A549 (cell line): ENCODE data around the gene SNCB. TPM values are rescaled to one million over a fixed set of nuclear protein-coding genes. Genes with fewer than 3 reads are reported as not detected.

Experiments
- ATAC-seq, 2 experiments: fragments of 200-7000 bp in 1 of 2; fragments of >200 bp in 1 of 2; cut with Nextera tagmentation in 1 of 2; cut with Tn5 transposase in 1 of 2; 3 replicates each; pipeline versions ENCODE4 v1.8.0 to v1.9.1; 2018 to 2020; ENCODE audit warnings: mild to moderate bottlenecking in 1 of 2, moderate library complexity in 1 of 2
- CTCF ChIA-PET: fragments of 300-600 bp; sonication (Branson Sonifier 250); formaldehyde crosslinking; extraction: SDS; loops from one replicate; lab custom pipeline; 2021; ENCODE audit warnings: antibody characterized with exemption, inconsistent platforms; lab: Yijun Ruan, JAX
- POLR2A ChIA-PET: fragments of 350-600 bp; formaldehyde crosslinking; extraction: SDS; loops from one replicate; lab custom pipeline; 2021; ENCODE audit warnings: antibody characterized with exemption, inconsistent platforms; lab: Yijun Ruan, JAX
- DNase-seq, 2 experiments: peaks; one replicate each; pipeline versions ENCODE4 v3.0.0 to v3.0.0-alpha.2; 2011 to 2016; ENCODE audit warnings: low read depth in 1 of 2, low spot score in 1 of 2
- FAIRE-seq: peaks from 2 replicates; lab custom pipeline; 2011; peaks lifted over from hg19 to GRCh38; lab: Jason Lieb, UNC
- H3K27ac ChIP-seq, 2 experiments: fragments of >200 bp; sonication (Bioruptor Twin); formaldehyde crosslinking; 3 replicates each; pipeline ENCODE4 v1.5.1; 2016 to 2017
- H3K4me1 ChIP-seq: fragments of >200 bp; sonication (Bioruptor Twin); formaldehyde crosslinking; 3 replicates; pipeline ENCODE4 v1.6.1; 2016
- H3K4me2 ChIP-seq: fragments of >200 bp; sonication (Bioruptor Twin); formaldehyde crosslinking; 3 replicates; pipeline ENCODE4 v1.6.1; 2016
- H3K4me3 ChIP-seq: fragments of >200 bp; sonication (Bioruptor Twin); formaldehyde crosslinking; 3 replicates; pipeline ENCODE4 v1.5.1; 2016
- H3K9me3 ChIP-seq: fragments of >200 bp; sonication (Bioruptor Twin); formaldehyde crosslinking; 3 replicates; pipeline ENCODE4 v1.6.1; 2016
- BHLHE40 ChIP-seq: IDR thresholded peaks from 2 replicates; pipeline ENCODE4 v1.6.1; 2012; ENCODE audit warnings: low read depth, low read length, inconsistent platforms
- CHD2 ChIP-seq: fragments of 150-350 bp; IDR thresholded peaks from 2 replicates; pipeline ENCODE4 v1.6.1; 2014; ENCODE audit warnings: low read length; ENCODE audit not compliant: partially characterized antibody
- EHF ChIP-seq: fragments of 250-450 bp; sonication (Bioruptor Pico); IDR thresholded peaks from 2 replicates; pipeline ENCODE4 v1.5.0; 2020; ENCODE audit warnings: mild to moderate bottlenecking
- ESRRA ChIP-seq: fragments of 150-350 bp; IDR thresholded peaks from 2 replicates; pipeline ENCODE4 v1.6.1; 2014; ENCODE audit warnings: mild to moderate bottlenecking, low read length, borderline replicate concordance
- GATA3 ChIP-seq: IDR thresholded peaks from 2 replicates; pipeline ENCODE4 v1.6.1; 2012; ENCODE audit warnings: borderline replicate concordance
- HDAC2 ChIP-seq: fragments of 200-600 bp; sonication (generic); IDR thresholded peaks from 2 replicates; pipeline ENCODE4 v1.6.1; 2016
- HOXA7 ChIP-seq: fragments of 250-450 bp; sonication (Bioruptor Pico); IDR thresholded peaks from 2 replicates; pipeline ENCODE4 v1.5.0; 2020; ENCODE audit warnings: mild to moderate bottlenecking, moderate library complexity
- HOXB5 ChIP-seq: fragments of 250-450 bp; sonication (Bioruptor Pico); IDR thresholded peaks from 2 replicates; pipeline ENCODE4 v1.5.0; 2020; ENCODE audit warnings: mild to moderate bottlenecking, moderate library complexity
- MYC ChIP-seq: IDR thresholded peaks from 2 replicates; pipeline ENCODE4 v1.6.1; 2012; ENCODE audit warnings: mild to moderate bottlenecking, inconsistent platforms, low read length, improper control_type of control experiment, borderline replicate concordance
- NFE2L2 ChIP-seq: fragments of 150-350 bp; conservative IDR thresholded peaks from 2 replicates; pipeline ENCODE4 v1.6.1; 2014; ENCODE audit warnings: low read length
- NPAS2 ChIP-seq: fragments of 250-450 bp; sonication (Bioruptor Pico); IDR thresholded peaks from 2 replicates; pipeline ENCODE4 v1.8.0; 2022; ENCODE audit warnings: mild to moderate bottlenecking, moderate library complexity, borderline replicate concordance
- PHF8 ChIP-seq: fragments of 200-600 bp; sonication (generic); IDR thresholded peaks from 2 replicates; pipeline ENCODE4 v1.6.1; 2016; ENCODE audit warnings: low read depth, mild to moderate bottlenecking, antibody characterized with exemption, moderate library complexity, borderline replicate concordance
- POLR2A ChIP-seq: IDR thresholded peaks from 2 replicates; pipeline ENCODE4 v1.6.1; 2012; ENCODE audit warnings: mild to moderate bottlenecking, low read length
- RFX5 ChIP-seq: fragments of 450-650 bp; IDR thresholded peaks from 2 replicates; pipeline ENCODE4 v1.7.1; 2014; ENCODE audit warnings: antibody characterized with exemption, mild to moderate bottlenecking, moderate library complexity
- SMC3 ChIP-seq: fragments of >200 bp; sonication (Bioruptor Twin); formaldehyde crosslinking; IDR thresholded peaks from 3 replicates; pipeline ENCODE4 v1.6.1; 2018; ENCODE audit warnings: inconsistent platforms
- SREBF2 ChIP-seq: fragments of 450-650 bp; IDR thresholded peaks from 2 replicates; pipeline ENCODE4 v1.6.1; 2014; ENCODE audit warnings: mild to moderate bottlenecking, moderate library complexity
- TP53 ChIP-seq: fragments of 250-450 bp; sonication (Bioruptor Pico); IDR thresholded peaks from 2 replicates; pipeline ENCODE4 v1.5.0; 2021; ENCODE audit warnings: mild to moderate bottlenecking, moderate library complexity
- ZC3H11A ChIP-seq: fragments of 450-650 bp; IDR thresholded peaks from 2 replicates; pipeline ENCODE4 v1.6.1; 2014; ENCODE audit warnings: antibody characterized with exemption, mild to moderate bottlenecking
- ZFP36 ChIP-seq: fragments of 450-650 bp; IDR thresholded peaks from 2 replicates; pipeline ENCODE4 v1.6.1; 2014; ENCODE audit warnings: borderline replicate concordance; ENCODE audit not compliant: partially characterized antibody
- ZNF302 ChIP-seq: fragments of 250-450 bp; sonication (Bioruptor Pico); IDR thresholded peaks from 2 replicates; pipeline ENCODE4 v1.9.0; 2021; ENCODE audit warnings: inconsistent platforms, mild to moderate bottlenecking, moderate library complexity
- ZSCAN20 ChIP-seq: fragments of 250-450 bp; sonication (Bioruptor Pico); IDR thresholded peaks from 2 replicates; pipeline ENCODE4 v1.8.0; 2022; ENCODE audit warnings: mild to moderate bottlenecking, moderate library complexity
- WGBS: methylation state at CpG from one replicate; pipeline ENCODE4 v1.1.6; 2017; ENCODE audit errors: missing lambda C conversion rate; 5-methylcytosine and 5-hydroxymethylcytosine counted together
- polyA plus RNA-seq, 4 experiments: library from polyadenylated mRNA; depleted of rRNA in 3 of 4; stranded (reverse); fragments of >200 nt; fragmentation: RNase III in 1 of 4; extraction: RNeasy Plus Mini Kit Qiagen cat#74134 plus additional on column Dnase treatment in 1 of 4; gene quantifications; 2 replicates in 3 of 4; 3 replicates in 1 of 4; pipeline ENCODE4 v1.2.3, GENCODE V29; 2011 to 2017
- TF ChIP-seq, protein P1 (sequence below): fragments of 200-600 bp; sonication (generic); IDR thresholded peaks from 2 replicates; pipeline ENCODE4 v1.6.1; 2016; ENCODE audit warnings: antibody characterized with exemption, mild to moderate bottlenecking, moderate library complexity
- TF ChIP-seq, protein P2 (sequence below): fragments of >200 bp; sonication (Bioruptor Twin); formaldehyde crosslinking; IDR thresholded peaks from 3 replicates; pipeline ENCODE4 v1.6.1; 2016
- TF ChIP-seq, protein P3 (sequence below): fragments of >200 bp; sonication (Bioruptor Twin); formaldehyde crosslinking; IDR thresholded peaks from 3 replicates; pipeline ENCODE4 v1.5.1; 2016
- TF ChIP-seq, protein P4 (sequence below): fragments of 450-650 bp; IDR thresholded peaks from 2 replicates; pipeline ENCODE4 v1.6.1; 2014; ENCODE audit warnings: antibody characterized with exemption

The SNCB gene
- polyA plus RNA-seq, 2 of the 4 experiments (the other 2 are of a cell fraction), result 0.37 to 0.74 TPM

DNA sequence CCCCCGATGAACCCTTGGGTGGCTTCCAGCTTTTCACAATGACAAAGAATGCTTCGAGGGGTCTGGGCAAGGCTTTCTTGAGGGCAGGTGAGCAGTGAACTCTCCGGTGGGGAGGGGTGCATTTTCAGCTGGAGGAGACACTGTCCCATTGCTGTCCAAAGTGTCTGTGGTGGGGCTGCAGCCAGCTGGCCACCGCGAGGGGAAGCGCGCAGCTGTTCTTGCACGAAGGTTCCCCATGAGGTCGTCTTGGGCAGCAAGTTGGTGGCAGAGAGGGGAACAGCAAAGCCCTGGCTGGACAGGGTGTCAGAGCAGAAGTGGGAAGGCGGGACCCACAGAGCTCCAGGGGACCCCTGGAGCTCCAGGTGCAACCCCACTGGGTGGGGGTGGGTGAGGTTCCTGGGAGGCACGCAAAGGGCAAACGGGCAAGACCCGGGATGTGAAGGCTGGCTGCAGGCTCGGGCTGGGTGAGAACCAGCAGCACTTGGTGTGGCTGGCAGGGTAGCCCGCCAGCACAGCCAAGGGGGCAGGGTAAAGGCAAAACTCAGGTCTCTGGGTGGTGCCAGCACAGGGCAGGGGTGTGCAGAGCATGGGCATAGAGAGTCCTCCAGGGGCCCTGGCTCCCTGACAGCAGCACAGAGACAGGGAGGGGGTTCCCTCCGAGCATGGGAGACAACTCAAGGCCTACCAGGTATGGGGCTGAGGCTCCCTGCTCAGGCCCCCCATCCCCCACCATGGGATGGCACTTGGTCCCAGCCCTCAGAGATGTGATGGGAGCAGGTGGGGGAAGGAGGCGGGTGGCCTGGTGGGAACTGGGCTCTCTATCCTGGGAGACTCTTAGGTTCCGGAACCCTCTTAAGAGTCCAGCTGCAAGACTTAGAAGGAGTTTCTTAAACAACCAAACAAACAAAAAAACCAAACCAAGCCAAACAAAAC is 43.6 kb upstream of the SNCB start:
- Histone ChIP-seq H3K4me1 (peaks cover 17% of the 10 kb centered on the region), H3K9me3 (no peaks in the 10 kb centered on the region), H3K27ac (no peak overlapping the region), H3K4me3 (no peak overlapping the region), H3K4me2 (no peak overlapping the region)
- ATAC-seq, result no peak
- no peak for DNase-seq
- WGBS, result 79% methylated on average over 16 of the region's 18 CpGs
- FAIRE-seq, result no peak
- TF ChIP-seq, protein P1, sequence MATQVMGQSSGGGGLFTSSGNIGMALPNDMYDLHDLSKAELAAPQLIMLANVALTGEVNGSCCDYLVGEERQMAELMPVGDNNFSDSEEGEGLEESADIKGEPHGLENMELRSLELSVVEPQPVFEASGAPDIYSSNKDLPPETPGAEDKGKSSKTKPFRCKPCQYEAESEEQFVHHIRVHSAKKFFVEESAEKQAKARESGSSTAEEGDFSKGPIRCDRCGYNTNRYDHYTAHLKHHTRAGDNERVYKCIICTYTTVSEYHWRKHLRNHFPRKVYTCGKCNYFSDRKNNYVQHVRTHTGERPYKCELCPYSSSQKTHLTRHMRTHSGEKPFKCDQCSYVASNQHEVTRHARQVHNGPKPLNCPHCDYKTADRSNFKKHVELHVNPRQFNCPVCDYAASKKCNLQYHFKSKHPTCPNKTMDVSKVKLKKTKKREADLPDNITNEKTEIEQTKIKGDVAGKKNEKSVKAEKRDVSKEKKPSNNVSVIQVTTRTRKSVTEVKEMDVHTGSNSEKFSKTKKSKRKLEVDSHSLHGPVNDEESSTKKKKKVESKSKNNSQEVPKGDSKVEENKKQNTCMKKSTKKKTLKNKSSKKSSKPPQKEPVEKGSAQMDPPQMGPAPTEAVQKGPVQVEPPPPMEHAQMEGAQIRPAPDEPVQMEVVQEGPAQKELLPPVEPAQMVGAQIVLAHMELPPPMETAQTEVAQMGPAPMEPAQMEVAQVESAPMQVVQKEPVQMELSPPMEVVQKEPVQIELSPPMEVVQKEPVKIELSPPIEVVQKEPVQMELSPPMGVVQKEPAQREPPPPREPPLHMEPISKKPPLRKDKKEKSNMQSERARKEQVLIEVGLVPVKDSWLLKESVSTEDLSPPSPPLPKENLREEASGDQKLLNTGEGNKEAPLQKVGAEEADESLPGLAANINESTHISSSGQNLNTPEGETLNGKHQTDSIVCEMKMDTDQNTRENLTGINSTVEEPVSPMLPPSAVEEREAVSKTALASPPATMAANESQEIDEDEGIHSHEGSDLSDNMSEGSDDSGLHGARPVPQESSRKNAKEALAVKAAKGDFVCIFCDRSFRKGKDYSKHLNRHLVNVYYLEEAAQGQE, result no peak
- TF ChIP-seq ZNF302 (no peak), POLR2A (no peak), ZFP36 (no peak), MYC (no peak), EHF (CRISPR knock-in tag) (no peak), TP53 (CRISPR knock-in tag) (no peak), CHD2 (no peak), SREBF2 (no peak), ZC3H11A (no peak), NPAS2 (no peak), ZSCAN20 (no peak), HOXA7 (CRISPR knock-in tag) (no peak), HDAC2 (no peak), NFE2L2 (no peak), SMC3 (no peak), BHLHE40 (no peak), ESRRA (no peak)
- TF ChIP-seq, protein P2, sequence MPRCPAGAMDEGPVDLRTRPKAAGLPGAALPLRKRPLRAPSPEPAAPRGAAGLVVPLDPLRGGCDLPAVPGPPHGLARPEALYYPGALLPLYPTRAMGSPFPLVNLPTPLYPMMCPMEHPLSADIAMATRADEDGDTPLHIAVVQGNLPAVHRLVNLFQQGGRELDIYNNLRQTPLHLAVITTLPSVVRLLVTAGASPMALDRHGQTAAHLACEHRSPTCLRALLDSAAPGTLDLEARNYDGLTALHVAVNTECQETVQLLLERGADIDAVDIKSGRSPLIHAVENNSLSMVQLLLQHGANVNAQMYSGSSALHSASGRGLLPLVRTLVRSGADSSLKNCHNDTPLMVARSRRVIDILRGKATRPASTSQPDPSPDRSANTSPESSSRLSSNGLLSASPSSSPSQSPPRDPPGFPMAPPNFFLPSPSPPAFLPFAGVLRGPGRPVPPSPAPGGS, result no peak
- CTCF ChIA-PET, result interaction anchor here (1.6 to 11.6 kb wide), 2 partner anchors 15 to 124 kb away, joined by 3 to 114 read pairs; no protein-coding TSS in a partner anchor
- POLR2A ChIA-PET, result no interaction called here

DNA sequence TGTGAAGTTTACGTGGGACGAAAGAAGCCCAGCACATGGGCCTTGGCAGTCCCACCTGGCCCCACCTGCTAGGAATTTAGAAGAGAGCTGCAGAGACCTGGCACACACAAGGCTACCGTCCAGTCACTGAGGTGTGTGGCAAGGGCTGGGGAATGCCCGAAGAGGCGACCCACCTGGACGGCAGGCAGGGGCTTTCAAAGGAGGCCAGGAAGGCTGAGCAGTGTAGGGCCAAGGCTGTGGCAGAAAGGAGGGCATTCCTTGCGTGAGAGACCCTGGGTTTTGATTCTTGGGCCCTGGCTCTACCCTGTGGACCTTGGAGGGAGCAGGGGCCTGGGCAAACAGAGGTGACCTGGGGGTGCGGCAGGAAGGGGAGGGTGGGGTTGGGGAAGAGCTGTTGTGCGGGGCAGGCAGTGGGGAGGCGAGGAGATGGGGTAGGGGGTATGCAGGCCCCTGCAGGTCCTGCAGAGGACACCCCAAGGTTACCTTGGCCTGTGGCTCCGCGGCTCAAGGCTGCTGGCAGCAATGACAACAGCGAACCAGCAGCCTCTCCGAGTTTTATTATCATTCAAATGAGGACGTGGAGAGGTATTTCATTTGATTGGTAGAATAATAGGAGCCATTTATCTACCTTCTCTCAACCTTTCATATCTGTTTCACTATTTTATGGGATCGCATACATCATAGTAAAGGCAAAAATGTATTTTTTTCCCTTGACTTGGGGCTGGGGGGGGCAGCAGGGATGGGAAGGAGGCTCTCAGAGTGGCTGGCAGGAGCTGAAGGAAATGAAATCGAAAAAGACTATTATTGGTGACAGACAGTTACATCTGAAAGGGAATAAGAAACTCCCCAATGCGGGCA is 41.8 kb upstream of the SNCB start:
- ChIA-PET POLR2A (no interaction called here), CTCF (interaction anchor here (1.2 to 11.6 kb wide), 2 partner anchors 13 to 25 kb away, joined by 4 to 114 read pairs; partner anchors contain the start of gene TSPAN17)
- peaks cover 15% of the 10 kb centered on the region for H3K4me1 ChIP-seq
- no peak for TF ChIP-seq CHD2
- TF ChIP-seq GATA3, result no peak
- TF ChIP-seq, protein P3, sequence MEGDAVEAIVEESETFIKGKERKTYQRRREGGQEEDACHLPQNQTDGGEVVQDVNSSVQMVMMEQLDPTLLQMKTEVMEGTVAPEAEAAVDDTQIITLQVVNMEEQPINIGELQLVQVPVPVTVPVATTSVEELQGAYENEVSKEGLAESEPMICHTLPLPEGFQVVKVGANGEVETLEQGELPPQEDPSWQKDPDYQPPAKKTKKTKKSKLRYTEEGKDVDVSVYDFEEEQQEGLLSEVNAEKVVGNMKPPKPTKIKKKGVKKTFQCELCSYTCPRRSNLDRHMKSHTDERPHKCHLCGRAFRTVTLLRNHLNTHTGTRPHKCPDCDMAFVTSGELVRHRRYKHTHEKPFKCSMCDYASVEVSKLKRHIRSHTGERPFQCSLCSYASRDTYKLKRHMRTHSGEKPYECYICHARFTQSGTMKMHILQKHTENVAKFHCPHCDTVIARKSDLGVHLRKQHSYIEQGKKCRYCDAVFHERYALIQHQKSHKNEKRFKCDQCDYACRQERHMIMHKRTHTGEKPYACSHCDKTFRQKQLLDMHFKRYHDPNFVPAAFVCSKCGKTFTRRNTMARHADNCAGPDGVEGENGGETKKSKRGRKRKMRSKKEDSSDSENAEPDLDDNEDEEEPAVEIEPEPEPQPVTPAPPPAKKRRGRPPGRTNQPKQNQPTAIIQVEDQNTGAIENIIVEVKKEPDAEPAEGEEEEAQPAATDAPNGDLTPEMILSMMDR, result no peak
- no peak for TF ChIP-seq HOXB5 (CRISPR knock-in tag)
- no peak for TF ChIP-seq ZSCAN20
- TF ChIP-seq, protein P4, sequence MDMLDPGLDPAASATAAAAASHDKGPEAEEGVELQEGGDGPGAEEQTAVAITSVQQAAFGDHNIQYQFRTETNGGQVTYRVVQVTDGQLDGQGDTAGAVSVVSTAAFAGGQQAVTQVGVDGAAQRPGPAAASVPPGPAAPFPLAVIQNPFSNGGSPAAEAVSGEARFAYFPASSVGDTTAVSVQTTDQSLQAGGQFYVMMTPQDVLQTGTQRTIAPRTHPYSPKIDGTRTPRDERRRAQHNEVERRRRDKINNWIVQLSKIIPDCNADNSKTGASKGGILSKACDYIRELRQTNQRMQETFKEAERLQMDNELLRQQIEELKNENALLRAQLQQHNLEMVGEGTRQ, result no peak
- no peak for TF ChIP-seq ZNF302
- no peak for TF ChIP-seq EHF (CRISPR knock-in tag)
- TF ChIP-seq RFX5, result no peak
- no peak for TF ChIP-seq PHF8
- DNase-seq (no peak), FAIRE-seq (no peak), ATAC-seq (no peak)
- H3K9me3 ChIP-seq, result no peaks in the 10 kb centered on the region
- WGBS, result 59% methylated on average over 15 of the region's 18 CpGs
- no peak overlapping the region for H3K4me2 ChIP-seq
- H3K4me3 ChIP-seq, result no peak overlapping the region
- no peak overlapping the region for H3K27ac ChIP-seq
